Uterus (tissue), 4 donors: ENCODE data around the gene RAI14. TPM values are rescaled to one million over a fixed set of nuclear protein-coding genes. Genes with fewer than 3 reads are reported as not detected.
"Not testable (repeated sequence)": the region's sequence is repeated elsewhere in the genome, so short reads cannot be mapped to it uniquely, and the experiment has no call there.

ENCODE experiments used
- DNase-seq, 2 donors: peaks; one replicate each; pipeline ENCODE4 v3.0.0-alpha.2; 2019 to 2020
- H3K27ac ChIP-seq, 2 donors: fragments of 200-600 bp; sonication (generic); 1 replicate in 1 of 2; 2 replicates in 1 of 2; pipeline ENCODE4 v1.5.1; 2016 to 2018
- H3K27me3 ChIP-seq, 2 donors: fragments of 200-600 bp; sonication (generic); one replicate each; pipeline ENCODE4 v1.5.1; 2018 to 2019; ENCODE audit warnings: control low read depth in 1 of 2
- H3K36me3 ChIP-seq, 2 donors: fragments of 200-600 bp; sonication (generic); one replicate each; pipeline ENCODE4 v1.5.1; 2019; ENCODE audit warnings: control low read depth in 1 of 2
- H3K4me1 ChIP-seq, 2 donors: fragments of 200-600 bp; sonication (generic); one replicate each; pipeline ENCODE4 v1.5.1; 2018 to 2019; ENCODE audit warnings: control low read depth in 1 of 2
- H3K4me3 ChIP-seq, 2 donors: fragments of 200-600 bp; sonication (generic); 1 replicate in 1 of 2; 2 replicates in 1 of 2; pipeline ENCODE4 v1.5.1; 2018 to 2019; ENCODE audit warnings: mild to moderate bottlenecking in 1 of 2
- H3K9me3 ChIP-seq, 2 donors: fragments of 200-600 bp; sonication (generic); one replicate each; pipeline ENCODE4 v1.5.1; 2019; ENCODE audit warnings: control low read depth in 1 of 2
- CTCF ChIP-seq, 4 experiments: fragments of 200-600 bp in 2 of 4; fragments of 450-650 bp in 2 of 4; sonication (generic) in 2 of 4; IDR thresholded peaks; one replicate each; pipeline ENCODE4 v1.5.1; 2016 to 2019; ENCODE audit warnings: antibody characterized with exemption in 4 of 4, mild to moderate bottlenecking in 2 of 4, moderate library complexity in 1 of 4
- POLR2A ChIP-seq, 2 donors: fragments of 450-650 bp; IDR thresholded peaks; one replicate each; pipeline ENCODE4 v1.6.1; 2016; ENCODE audit warnings: antibody characterized with exemption in 2 of 2, mild to moderate bottlenecking in 1 of 2, moderate library complexity in 1 of 2
- intact Hi-C: fragments of 100-400 bp; cut with DNase I; formaldehyde crosslinking; loops from one replicate; pipeline ENCODE4 v1.15.1; 2023; ENCODE audit warnings: low total_unique reads
- total RNA-seq, 4 donors: library from RNA; depleted of rRNA in 3 of 4; stranded (reverse); fragments of >200 nt in 3 of 4; gene quantifications; one replicate each; pipeline versions ENCODE4 v1.1.0 to v1.2.4, GENCODE V29; 2014 to 2023
- donor health status: DM: yes; HTN: yes; CAD: no.

The RAI14 gene
- total RNA-seq, 4 donors from 2014 or later = 32.4 to 264 (median 117) TPM

GRCh38 chr5:34699155-34700077, 43.3 kb downstream of the RAI14 start:
- DNase-seq = no peak
- Histone ChIP-seq H3K4me1 (peaks cover 4 to 7% of the 10 kb centered on the region in 2 donors), H3K36me3 (no peaks in the 10 kb centered on the region), H3K27ac (peak overlapping the region; percentile 24 to 30), H3K9me3 (no peaks in the 10 kb centered on the region), H3K4me3 (no peak overlapping the region), H3K27me3 (no peaks in the 10 kb centered on the region)
- TF ChIP-seq CTCF (IDR thresholded peaks at IDR 0.05) = no peak
- no peak for TF ChIP-seq POLR2A (IDR thresholded peaks at IDR 0.05)
- intact Hi-C loops = no loop called here

- TF ChIP-seq POLR2A (IDR thresholded peaks at IDR 0.05) (no peak), CTCF (IDR thresholded peaks at IDR 0.05) (no peak)
- H3K9me3 ChIP-seq = no peaks in the 10 kb centered on the region
- H3K4me1 ChIP-seq = peaks cover 3 to 4% of the 10 kb centered on the region in 2 donors
- H3K27me3 ChIP-seq = no peaks in the 10 kb centered on the region
- no peak for DNase-seq
- no peaks in the 10 kb centered on the region for H3K36me3 ChIP-seq
- H3K4me3 ChIP-seq = no peak overlapping the region
- H3K27ac ChIP-seq = peak overlapping the region in 1 of 2 donors; percentile 5
- intact Hi-C loops = no loop called here
These were observed 43.9 kb downstream of the RAI14 start for GRCh38 chr5:34700078-34700452.

GRCh38 chr5:34701442-34701841, 45.3 kb downstream of the RAI14 start:
- H3K9me3 ChIP-seq, H3K27ac ChIP-seq, DNase-seq, H3K4me1 ChIP-seq, H3K4me3 ChIP-seq, intact Hi-C loops, H3K36me3 ChIP-seq, H3K27me3 ChIP-seq: not testable (repeated sequence)

- H3K9me3 ChIP-seq = no peaks in the 10 kb centered on the region
- DNase-seq = no peak
- intact Hi-C loops = no loop called here
- TF ChIP-seq CTCF (IDR thresholded peaks at IDR 0.05) (no peak), POLR2A (IDR thresholded peaks at IDR 0.05) (no peak)
- no peak overlapping the region for H3K4me3 ChIP-seq
- H3K27ac ChIP-seq = peak overlapping the region; percentile 59 to 66
- no peaks in the 10 kb centered on the region for H3K36me3 ChIP-seq
- H3K27me3 ChIP-seq = no peaks in the 10 kb centered on the region
- H3K4me1 ChIP-seq = peaks cover 0 to 21% of the 10 kb centered on the region in 2 donors
These were observed 47.9 kb downstream of the RAI14 start for GRCh38 chr5:34703767-34704713.

GRCh38 chr5:34706084-34706483, 50.0 kb downstream of the RAI14 start:
- intact Hi-C loops = no loop called here
- peaks cover 5 to 26% of the 10 kb centered on the region in 2 donors for H3K4me1 ChIP-seq

More at GRCh38 chr5:34706084-34706483, 50.0 kb downstream of the RAI14 start:
- no peak for TF ChIP-seq CTCF (IDR thresholded peaks at IDR 0.05)
- no peak for TF ChIP-seq POLR2A (IDR thresholded peaks at IDR 0.05)
- Histone ChIP-seq H3K27ac (peak overlapping the region; percentile 59 to 66), H3K4me3 (no peak overlapping the region), H3K9me3 (no peaks in the 10 kb centered on the region), H3K36me3 (no peaks in the 10 kb centered on the region), H3K27me3 (no peaks in the 10 kb centered on the region)
- no peak for DNase-seq
